Activated naive CD4-positive, alpha-beta T cell treated with anti-CD3 and anti-CD28 coated beads, Interleukin-2, amount 50 U/mL, for 72 hours (primary cell): ENCODE results near the gene KIAA1614. TPM values are rescaled to one million over a fixed set of nuclear protein-coding genes. Genes with fewer than 3 reads are reported as not detected.

Experiments
- ATAC-seq, 2 donors: fragments of 150-1000 bp; cut with Tn5 transposase; 2 replicates each; pipeline ENCODE4 v1.10.0; 2021; ENCODE audit warnings: mild to moderate bottlenecking in 2 of 2, moderate library complexity in 2 of 2
- DNase-seq, 2 donors: peaks; one replicate each; pipeline ENCODE4 v3.0.0; 2021 to 2022; ENCODE audit warnings: low spot score in 2 of 2
- H3K27ac Mint-ChIP-seq, 2 donors: one replicate each; pipeline ENCODE4 v1.8.0; 2022; ENCODE audit warnings: mild to moderate bottlenecking in 2 of 2, mixed read lengths in 2 of 2
- H3K36me3 Mint-ChIP-seq, 2 donors: one replicate each; pipeline ENCODE4 v1.8.0; 2022; ENCODE audit warnings: mixed read lengths in 2 of 2
- H3K9me3 Mint-ChIP-seq, 2 donors: one replicate each; pipeline ENCODE4 v1.8.0; 2022; ENCODE audit warnings: mixed read lengths in 2 of 2
- total RNA-seq, 2 donors: library from RNA; stranded (reverse); gene quantifications; one replicate each; pipeline ENCODE4 v1.2.3, GENCODE V29; 2022

The KIAA1614 gene
- under 1 TPM; 0.05 to 0.31 TPM for total RNA-seq

- Mint-ChIP-seq H3K27ac (no peak within 1 kb of the TSS), H3K9me3 (no peaks in the 10 kb centered on the region), H3K36me3 (peaks cover 0 to 6% of the 10 kb centered on the region in 2 donors)
- peak in 1 of 2 donors; percentile 31 for ATAC-seq
- peak in 1 of 2 donors; percentile 43 for DNase-seq
Measured at GRCh38 chr1:180912801-180913565, at the start of gene KIAA1614. KIAA1614 (plus strand) TSS chr1:180912897; CDS start chr1:180913244, 347 bp downstream.

GRCh38 chr1:180863158-180863775 is 49.4 kb upstream of the KIAA1614 start:
- ATAC-seq, result no peak
- Mint-ChIP-seq H3K27ac (no peak overlapping the region), H3K36me3 (no peaks in the 10 kb centered on the region), H3K9me3 (no peaks in the 10 kb centered on the region)
- DNase-seq, result peak in 1 of 2 donors; percentile 54

- peak overlapping the region in 1 of 2 donors; percentile 57 for H3K27ac Mint-ChIP-seq
- no peak for DNase-seq
- no peaks in the 10 kb centered on the region for H3K36me3 Mint-ChIP-seq
- peak; percentile 26 to 59 for ATAC-seq
- H3K9me3 Mint-ChIP-seq, result no peaks in the 10 kb centered on the region
Measured at GRCh38 chr1:180881806-180882509, 30.7 kb upstream of the KIAA1614 start.

GRCh38 chr1:180884588-180885300 is 28.0 kb upstream of the KIAA1614 start:
- ATAC-seq, result peak in 1 of 2 donors; percentile 39
- no peaks in the 10 kb centered on the region for H3K9me3 Mint-ChIP-seq
- H3K27ac Mint-ChIP-seq, result no peak overlapping the region
- DNase-seq, result no peak
- H3K36me3 Mint-ChIP-seq, result no peaks in the 10 kb centered on the region

GRCh38 chr1:180886338-180886737 is 26.4 kb upstream of the KIAA1614 start:
- DNase-seq, result no peak
- no peak for ATAC-seq
- no peaks in the 10 kb centered on the region for H3K36me3 Mint-ChIP-seq
- no peaks in the 10 kb centered on the region for H3K9me3 Mint-ChIP-seq
- H3K27ac Mint-ChIP-seq, result no peak overlapping the region

- H3K36me3 Mint-ChIP-seq, result no peaks in the 10 kb centered on the region
- DNase-seq, result no peak
- H3K9me3 Mint-ChIP-seq, result no peaks in the 10 kb centered on the region
- ATAC-seq, result no peak
- H3K27ac Mint-ChIP-seq, result no peak overlapping the region
Measured at GRCh38 chr1:180887841-180888240, 24.9 kb upstream of the KIAA1614 start.

- H3K36me3 Mint-ChIP-seq, result no peaks in the 10 kb centered on the region
- H3K9me3 Mint-ChIP-seq, result no peaks in the 10 kb centered on the region
- DNase-seq (no peak), ATAC-seq (no peak)
- no peak overlapping the region for H3K27ac Mint-ChIP-seq
Measured at GRCh38 chr1:180888870-180889269, 23.8 kb upstream of the KIAA1614 start.

GRCh38 chr1:180889325-180889724 is 23.4 kb upstream of the KIAA1614 start:
- DNase-seq (no peak), ATAC-seq (no peak)
- Mint-ChIP-seq H3K36me3 (no peaks in the 10 kb centered on the region), H3K9me3 (no peaks in the 10 kb centered on the region), H3K27ac (peak overlapping the region in 1 of 2 donors; percentile 4)

GRCh38 chr1:180892272-180892671 is 20.4 kb upstream of the KIAA1614 start:
- H3K36me3 Mint-ChIP-seq, result peaks cover 0 to 6% of the 10 kb centered on the region in 2 donors
- no peak for DNase-seq

GRCh38 chr1:180892675-180893074 is 20.0 kb upstream of the KIAA1614 start:
- Mint-ChIP-seq H3K9me3 (peaks cover 5 to 8% of the 10 kb centered on the region in 2 donors), H3K27ac (no peak overlapping the region), H3K36me3 (peaks cover 0 to 6% of the 10 kb centered on the region in 2 donors)
- no peak for DNase-seq
- ATAC-seq, result no peak

More at GRCh38 chr1:180892272-180892671, 20.4 kb upstream of the KIAA1614 start:
- no peak for ATAC-seq
- H3K27ac Mint-ChIP-seq, result no peak overlapping the region
- peaks cover 5 to 8% of the 10 kb centered on the region in 2 donors for H3K9me3 Mint-ChIP-seq

GRCh38 chr1:180893614-180894013 is 19.1 kb upstream of the KIAA1614 start:
- H3K36me3 Mint-ChIP-seq, result peaks cover 0 to 6% of the 10 kb centered on the region in 2 donors
- DNase-seq (no peak), ATAC-seq (no peak)
- H3K27ac Mint-ChIP-seq, result no peak overlapping the region
- peaks cover 5 to 8% of the 10 kb centered on the region in 2 donors for H3K9me3 Mint-ChIP-seq

- DNase-seq (no peak), ATAC-seq (no peak)
- H3K36me3 Mint-ChIP-seq, result peaks cover 0 to 6% of the 10 kb centered on the region in 2 donors
- peaks cover 5 to 8% of the 10 kb centered on the region in 2 donors for H3K9me3 Mint-ChIP-seq
- H3K27ac Mint-ChIP-seq, result no peak overlapping the region
Measured at GRCh38 chr1:180896161-180896560, 16.5 kb upstream of the KIAA1614 start.

GRCh38 chr1:180898441-180899219 is 14.1 kb upstream of the KIAA1614 start:
- DNase-seq (no peak), ATAC-seq (no peak)
- H3K27ac Mint-ChIP-seq, result no peak overlapping the region
- H3K36me3 Mint-ChIP-seq, result peaks cover 0 to 6% of the 10 kb centered on the region in 2 donors
- peaks cover 5 to 8% of the 10 kb centered on the region in 2 donors for H3K9me3 Mint-ChIP-seq

- no peak for DNase-seq
- peaks cover 0 to 6% of the 10 kb centered on the region in 2 donors for H3K36me3 Mint-ChIP-seq
- no peak for ATAC-seq
- peaks cover 7 to 8% of the 10 kb centered on the region in 2 donors for H3K9me3 Mint-ChIP-seq
- no peak overlapping the region for H3K27ac Mint-ChIP-seq
Measured at GRCh38 chr1:180899262-180899661, 13.4 kb upstream of the KIAA1614 start.

GRCh38 chr1:180901076-180901990 is 11.4 kb upstream of the KIAA1614 start:
- ATAC-seq (no peak), DNase-seq (no peak)
- peak overlapping the region in 1 of 2 donors; percentile 33 for H3K27ac Mint-ChIP-seq
- H3K36me3 Mint-ChIP-seq, result no peaks in the 10 kb centered on the region
- peaks cover 3 to 7% of the 10 kb centered on the region in 2 donors for H3K9me3 Mint-ChIP-seq
